GM18870 (cell line): ENCODE results near the gene SDHAF4.
"Not testable (repeated sequence)": the region's sequence is repeated elsewhere in the genome, so short reads cannot be mapped to it uniquely, and the experiment has no call there.

Experiments
- ATAC-seq: cut with Tn5 transposase; IDR thresholded peaks from one replicate; pipeline ENCODE4 v1.9.1; 2021; ENCODE audit warnings: moderate library complexity; ENCODE audit not compliant: unreplicated experiment

The SDHAF4 gene

DNA sequence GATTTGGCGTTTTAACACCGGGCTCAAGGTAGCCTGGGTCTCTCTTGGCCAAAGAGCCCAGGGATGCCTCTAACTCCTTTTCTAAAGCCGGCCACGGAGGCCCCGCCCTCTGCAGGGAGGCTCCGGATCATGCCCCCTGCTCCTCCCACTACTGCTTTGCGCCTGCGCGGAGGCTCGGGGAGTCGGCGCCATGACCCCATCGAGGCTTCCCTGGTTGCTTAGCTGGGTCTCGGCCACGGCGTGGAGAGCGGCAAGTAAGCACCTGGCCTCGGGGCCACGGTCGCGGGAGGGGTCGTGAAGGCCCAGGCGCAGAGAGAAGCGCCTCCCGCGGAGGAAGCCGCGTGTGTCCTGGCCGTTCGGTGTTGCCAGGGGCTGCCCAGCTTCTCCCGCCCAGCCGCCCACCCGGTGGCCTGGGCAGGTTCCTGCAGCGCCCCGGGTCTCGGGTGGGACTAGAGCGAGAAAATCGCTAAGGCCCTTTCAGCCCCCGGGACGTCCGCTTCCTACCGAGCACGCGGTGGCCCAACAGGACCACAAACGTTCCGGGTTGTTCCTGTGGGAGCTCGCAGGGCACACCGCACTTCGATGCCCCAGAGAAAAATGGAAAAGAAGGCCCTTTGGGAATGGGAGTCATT is at the start of gene SDHAF4:
SDHAF4 (plus strand) TSS at position 180 of the 632 bp plus-strand sequence; CDS start at position 191, 11 bp downstream.
- peak; percentile 97 for ATAC-seq

GRCh38 chr6:70518723-70519122 is 48.0 kb upstream of the SDHAF4 start:
- no peak for ATAC-seq

GRCh38 chr6:70520575-70520974 is 46.2 kb upstream of the SDHAF4 start:
- no peak for ATAC-seq

- ATAC-seq = no peak
Measured at GRCh38 chr6:70524721-70525286, 41.9 kb upstream of the SDHAF4 start.

- ATAC-seq = no peak
Measured at GRCh38 chr6:70527071-70527737, 39.5 kb upstream of the SDHAF4 start.

GRCh38 chr6:70530023-70530422 is 36.7 kb upstream of the SDHAF4 start:
- ATAC-seq = no peak

DNA sequence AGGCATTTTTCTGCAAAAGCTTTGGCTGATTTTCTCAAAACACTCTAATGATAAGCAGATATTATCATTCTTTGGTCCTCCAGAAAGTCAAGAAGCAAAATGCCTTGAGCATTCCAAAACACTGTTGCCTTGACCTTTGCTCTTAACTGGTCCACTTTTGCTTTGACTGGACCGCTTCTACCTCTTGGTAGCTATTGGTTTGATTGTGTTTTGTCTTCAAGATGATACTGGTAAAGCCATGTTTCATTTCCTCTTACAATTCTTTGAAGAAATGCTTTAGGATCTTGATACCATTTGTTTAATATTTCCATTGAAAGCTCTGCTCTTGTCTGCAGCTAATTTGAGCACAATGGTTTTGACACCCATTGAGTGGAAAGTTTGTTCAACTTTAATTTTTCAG is 35.6 kb upstream of the SDHAF4 start:
- peak; percentile 53 for ATAC-seq

DNA sequence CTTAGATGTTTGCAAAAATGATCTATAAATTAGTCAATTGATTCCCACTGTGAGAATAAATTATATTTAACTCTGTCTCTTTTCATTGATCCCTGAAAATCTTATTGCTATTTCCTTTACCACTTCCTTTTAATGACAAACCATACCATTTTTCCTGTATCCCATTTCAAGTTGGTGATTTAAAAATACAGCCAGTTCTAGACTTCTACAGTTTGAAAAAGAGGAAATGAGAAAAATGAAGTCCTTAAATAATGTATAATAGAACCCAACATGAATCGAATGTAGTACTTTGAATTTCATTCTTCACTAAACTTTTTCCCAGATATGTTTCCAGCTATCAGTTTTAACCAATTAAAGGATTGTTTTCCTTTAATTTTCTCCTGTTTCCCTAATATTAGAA is 29.5 kb upstream of the SDHAF4 start:
- ATAC-seq = no peak

- peak; percentile 83 for ATAC-seq
Measured at GRCh38 chr6:70538376-70538775, 28.4 kb upstream of the SDHAF4 start.

DNA sequence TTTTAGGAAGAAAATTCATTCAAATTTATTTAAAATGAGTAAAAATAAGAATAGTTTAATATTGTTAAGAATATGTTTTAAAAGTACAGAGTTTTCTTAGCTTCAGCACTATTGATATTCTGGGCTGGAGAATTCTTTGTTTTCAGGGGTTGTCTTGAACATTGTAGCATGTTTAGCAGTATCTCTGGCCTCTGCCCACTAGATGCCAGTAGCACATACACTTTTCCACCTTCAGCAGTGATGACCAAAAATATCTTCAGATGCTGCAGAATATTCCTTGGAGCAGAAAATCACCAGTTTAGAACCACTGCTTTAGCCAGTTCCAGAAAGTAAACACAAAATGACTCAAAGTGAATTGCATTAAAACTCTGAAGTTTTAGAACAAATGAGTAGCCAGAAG is 19.4 kb upstream of the SDHAF4 start:
- ATAC-seq = no peak

GRCh38 chr6:70547905-70548304 is 18.8 kb upstream of the SDHAF4 start:
- no peak for ATAC-seq

GRCh38 chr6:70549327-70549726 is 17.4 kb upstream of the SDHAF4 start:
- ATAC-seq = no peak

DNA sequence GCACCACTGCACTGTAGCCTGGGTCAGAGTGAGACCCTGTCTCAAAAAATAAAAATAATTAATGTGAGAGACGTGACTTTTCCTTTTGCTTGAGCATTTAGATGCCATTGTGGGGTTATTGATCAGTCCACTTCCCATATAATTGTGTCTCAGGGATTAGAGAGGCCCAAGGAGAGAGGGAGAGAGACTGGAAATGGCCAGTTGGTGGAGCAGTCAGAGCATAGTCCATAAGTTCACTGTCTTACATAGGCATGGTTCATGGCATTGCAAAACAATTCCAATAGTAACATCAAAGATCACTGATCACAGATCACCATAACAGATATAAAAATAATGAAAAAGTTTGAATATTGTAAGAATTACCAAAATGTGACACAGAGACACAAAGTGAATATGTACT is 15.2 kb upstream of the SDHAF4 start:
- no peak for ATAC-seq

- not testable (repeated sequence) for ATAC-seq
Measured at GRCh38 chr6:70552286-70552940, 14.3 kb upstream of the SDHAF4 start.

GRCh38 chr6:70552974-70553373 is 13.8 kb upstream of the SDHAF4 start:
- ATAC-seq = no peak

GRCh38 chr6:70557998-70558397 is 8.7 kb upstream of the SDHAF4 start:
- no peak for ATAC-seq

- ATAC-seq = not testable (repeated sequence)
Measured at GRCh38 chr6:70562401-70562800, 4.3 kb upstream of the SDHAF4 start.

- ATAC-seq = no peak
Measured at GRCh38 chr6:70563530-70563929, 3.2 kb upstream of the SDHAF4 start.

GRCh38 chr6:70574643-70575042 is 7.9 kb downstream of the SDHAF4 start:
- ATAC-seq = no peak

DNA sequence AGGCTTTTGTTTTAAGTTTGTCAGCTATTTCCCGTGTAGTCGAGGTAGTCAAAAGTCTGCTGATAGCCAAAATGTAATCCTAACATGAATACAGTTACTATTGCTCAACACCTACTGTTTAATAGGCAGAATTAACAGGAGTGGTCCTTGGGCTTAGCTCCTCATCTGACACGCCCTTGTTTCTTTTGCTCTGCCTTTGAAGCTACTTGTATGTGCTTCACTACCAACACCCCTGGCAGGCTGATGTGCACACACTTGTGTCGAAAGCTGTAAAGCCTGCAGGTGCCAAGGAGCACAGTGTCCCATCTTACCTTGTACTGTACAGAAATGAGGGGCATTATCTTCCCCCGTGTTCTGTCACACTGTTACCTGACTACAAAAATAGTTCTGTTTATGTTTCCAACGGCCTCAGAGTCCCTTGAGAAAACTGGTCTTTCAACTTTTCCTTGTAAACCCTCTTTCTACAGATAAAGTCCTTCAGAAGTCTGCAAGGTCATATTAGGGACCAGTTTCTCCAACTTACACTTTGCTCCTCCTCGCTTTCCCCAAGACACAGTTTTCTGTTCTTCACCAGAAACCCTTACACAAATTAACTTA is 9.3 kb downstream of the SDHAF4 start:
- no peak for ATAC-seq

- ATAC-seq = peak; percentile 92
Measured at GRCh38 chr6:70586114-70586513, 19.4 kb downstream of the SDHAF4 start.
